HCT116 (cell line): Measurements from ENCODE around the gene TXN. TPM values are rescaled to one million over a fixed set of nuclear protein-coding genes. Genes with fewer than 3 reads are reported as not detected.

Experiments
- ATAC-seq: fragments of 200-7000 bp; cut with Tn5 transposase; 2 replicates; pipeline ENCODE4 v1.9.1; 2020; ENCODE audit warnings: mild to moderate bottlenecking, moderate library complexity
- BruUV-seq: library from RNA; stranded (reverse); fragments of 400-500 nt; replicated peaks from 2 replicates; lab custom pipeline; 2021; lab: Mats Ljungman, UMichigan
- CTCF ChIA-PET: fragments of 300-600 bp; sonication (Branson Sonifier 250); formaldehyde crosslinking; loops from one replicate; lab custom pipeline; 2021; ENCODE audit warnings: antibody characterized with exemption; lab: Charles Lee
- POLR2A ChIA-PET: fragments of 300-600, 350-600 bp; sonication (Branson Sonifier 250); formaldehyde crosslinking; loops from one replicate; lab custom pipeline; 2021; ENCODE audit warnings: antibody characterized with exemption; lab: Charles Lee
- RAD21 ChIA-PET, 2 experiments: fragments of 300-600 bp; sonication (Branson Sonifier 250); formaldehyde crosslinking; loops; one replicate each; lab custom pipeline; 2023; ENCODE audit warnings: low total read pairs in 2 of 2; ENCODE audit not compliant: uncharacterized antibody in 2 of 2, unreplicated experiment in 2 of 2, low non-redundant PET in 1 of 2; lab: Charles Lee
- DNase-seq: peaks from one replicate; pipeline ENCODE4 v3.0.0-alpha.2; 2010; ENCODE audit warnings: low read depth, low spot score
- H2AFZ ChIP-seq: fragments of 200-600 bp; shearing (Covaris generic), sonication (generic); 2 replicates; pipeline ENCODE4 v1.6.1; 2017; ENCODE audit warnings: low read depth, mixed run types, mixed read lengths, antibody characterized with exemption, low read length; ENCODE audit not compliant: poor library complexity, severe bottlenecking
- H3K27ac ChIP-seq: 2 replicates; pipeline ENCODE4 v1.5.1; 2012; ENCODE audit warnings: low read depth, low read length
- H3K27me3 ChIP-seq: fragments of 200-600 bp; sonication (generic); 2 replicates; pipeline ENCODE4 v1.6.1; 2016; ENCODE audit warnings: mixed run types, low read length, mixed read lengths; ENCODE audit not compliant: insufficient read depth
- H3K36me3 ChIP-seq, 2 experiments: fragments of 200-500 bp in 1 of 2; fragments of 200-600 bp in 1 of 2; sonication (Bioruptor generic) in 1 of 2; sonication (generic) in 1 of 2; 2 replicates each; pipeline versions ENCODE4 v1.5.1 to v1.6.1; 2014 to 2016; ENCODE audit warnings: low read length in 2 of 2, inconsistent platforms in 1 of 2, mixed read lengths in 1 of 2, mixed run types in 1 of 2; ENCODE audit not compliant: insufficient read depth in 2 of 2, control insufficient read depth in 1 of 2
- H3K4me1 ChIP-seq, 2 experiments: fragments of 200-600 bp in 1 of 2; sonication (generic) in 1 of 2; 2 replicates each; pipeline versions ENCODE4 v1.5.1 to v1.6.1; 2012 to 2017; ENCODE audit warnings: low read length in 2 of 2, inconsistent platforms in 1 of 2, mild to moderate bottlenecking in 1 of 2, mixed read lengths in 1 of 2, mixed run types in 1 of 2, moderate library complexity in 1 of 2; ENCODE audit not compliant: insufficient read depth in 2 of 2, control insufficient read depth in 1 of 2
- H3K4me2 ChIP-seq: fragments of 200-600 bp; sonication (generic); 2 replicates; pipeline ENCODE4 v1.6.1; 2017; ENCODE audit warnings: mixed run types, low read length, mixed read lengths
- H3K4me3 ChIP-seq, 2 experiments: fragments of 200-600 bp in 1 of 2; sonication (generic) in 1 of 2; replicated peaks in 1 of 2; 2 replicates each; pipeline ENCODE4 v1.5.1; 2011 to 2016; ENCODE audit warnings: low read length in 2 of 2, control low read depth in 1 of 2, low read depth in 1 of 2, mild to moderate bottlenecking in 1 of 2, mixed read lengths in 1 of 2, mixed run types in 1 of 2
- H3K79me2 ChIP-seq: fragments of 200-600 bp; sonication (generic); 2 replicates; pipeline ENCODE4 v1.6.1; 2017; ENCODE audit warnings: mild to moderate bottlenecking, mixed run types, low read length, moderate library complexity, mixed read lengths; ENCODE audit not compliant: insufficient read depth
- H3K9ac ChIP-seq: fragments of 200-600 bp; sonication (generic); 2 replicates; pipeline ENCODE4 v1.6.1; 2016; ENCODE audit warnings: low read length, mixed read lengths
- H3K9me2 ChIP-seq: fragments of 200-600 bp; sonication (generic), shearing (Covaris generic); 2 replicates; pipeline ENCODE4 v1.6.1; 2017; ENCODE audit warnings: mixed run types, mild to moderate bottlenecking, moderate library complexity; ENCODE audit not compliant: insufficient read depth
- H3K9me3 ChIP-seq, 2 experiments: fragments of 200-500 bp in 1 of 2; fragments of 200-600 bp in 1 of 2; sonication (Bioruptor generic) in 1 of 2; sonication (generic) in 1 of 2; 2 replicates each; pipeline ENCODE4 v1.6.1; 2014 to 2017; ENCODE audit warnings: low read length in 2 of 2, mixed read lengths in 2 of 2, inconsistent platforms in 1 of 2, low read depth in 1 of 2, mild to moderate bottlenecking in 1 of 2, mixed run types in 1 of 2, moderate library complexity in 1 of 2; ENCODE audit not compliant: control insufficient read depth in 1 of 2, insufficient read depth in 1 of 2
- H4K20me1 ChIP-seq: fragments of 200-600 bp; sonication (generic), shearing (Covaris generic); 2 replicates; pipeline ENCODE4 v1.6.1; 2017; ENCODE audit warnings: mixed run types, mild to moderate bottlenecking, moderate library complexity; ENCODE audit not compliant: insufficient read depth
- CTCF ChIP-seq, 3 experiments: fragments of 200-600 bp in 1 of 3; sonication (generic) in 1 of 3; IDR thresholded peaks in 2 of 3; conservative IDR thresholded peaks in 1 of 3; 2 replicates each; pipeline ENCODE4 v1.5.1; 2012 to 2017; ENCODE audit warnings: low read depth in 2 of 3, low read length in 2 of 3, antibody characterized with exemption in 1 of 3, borderline replicate concordance in 1 of 3, control low read depth in 1 of 3, mild to moderate bottlenecking in 1 of 3, mixed read lengths in 1 of 3, mixed run types in 1 of 3, moderate library complexity in 1 of 3; ENCODE audit not compliant: insufficient read depth in 1 of 3
- EZH2phosphoT487 ChIP-seq: fragments of 200-600 bp; IDR thresholded peaks from 2 replicates; pipeline ENCODE4 v1.6.1; 2018; ENCODE audit warnings: antibody characterized with exemption, borderline replicate concordance
- FOSL1 ChIP-seq: IDR thresholded peaks from 2 replicates; pipeline ENCODE4 v1.6.1; 2012; ENCODE audit warnings: low read depth
- POLR2AphosphoS5 ChIP-seq: IDR thresholded peaks from 2 replicates; pipeline ENCODE4 v1.6.1; 2011; ENCODE audit warnings: mild to moderate bottlenecking, low read depth, low read length, moderate library complexity
- REST ChIP-seq: IDR thresholded peaks from 2 replicates; pipeline ENCODE4 v1.6.1; 2012; ENCODE audit warnings: low read depth
- SP1 ChIP-seq: IDR thresholded peaks from 2 replicates; pipeline ENCODE4 v1.6.1; 2012; ENCODE audit warnings: low read depth
- ZNF274 ChIP-seq: fragments of 200-500 bp; sonication (Bioruptor generic); IDR thresholded peaks from 2 replicates; pipeline ENCODE4 v1.6.1; 2014; ENCODE audit warnings: mild to moderate bottlenecking, low read depth, low read length, inconsistent platforms
- intact Hi-C: fragments of 100-400 bp; cut with micrococcal nuclease; formaldehyde crosslinking; loops from 2 replicates; pipeline ENCODE4 v1.10.0; 2022
- total RNA-seq: library from RNA; stranded (reverse); gene quantifications from one replicate; pipeline ENCODE4 v1.2.1, GENCODE V29; 2021; ENCODE audit not compliant: unreplicated experiment

Gene TXN
- total RNA-seq, 1 experiment from 2014 or later: 421 TPM

GRCh38 chr9:110208031-110208430 is 48.3 kb downstream of the TXN start, which contains the start of gene C9orf152:
C9orf152 (minus strand) TSS chr9:110208159; CDS start chr9:110207579, 580 bp downstream.
- BruUV-seq: no TSS peak
- no peak within 1 kb of the TSS for H3K27ac ChIP-seq
- H2AFZ ChIP-seq: no peak within 1 kb of the TSS
- H3K9ac ChIP-seq: no peak within 1 kb of the TSS
- RAD21 ChIA-PET: no interaction called here
- no peak for TF ChIP-seq EZH2phosphoT487
- TF ChIP-seq SP1: no peak
- TF ChIP-seq CTCF (IDR thresholded peaks at IDR 0.05 in 2 of 3, conservative IDR thresholded peaks at IDR 0.05 in 1 of 3; ENCODE audit: borderline replicate concordance in 1 of 3, insufficient read depth in 1 of 3, low read depth in 2 of 3, low read length in 2 of 3): no peak
- TF ChIP-seq REST: no peak
- no peak for TF ChIP-seq FOSL1
- TF ChIP-seq ZNF274: no peak
- no peak for TF ChIP-seq POLR2AphosphoS5
- TF ChIP-seq, all 23 proteins: peak for 0
- H3K4me1 ChIP-seq: peaks cover 3 to 9% of the 10 kb centered on the region in 2 experiments; a peak in 2 of 4 replicates
- intact Hi-C loops: no loop called here
- no peaks in the 10 kb centered on the region for H3K9me2 ChIP-seq
- ChIA-PET CTCF (interaction anchor here (2.0 kb wide), 1 partner anchor 9 kb away, joined by 8 read pairs; no protein-coding TSS in a partner anchor), POLR2A (no interaction called here)
- H3K27me3 ChIP-seq: peaks cover 11% of the 10 kb centered on the region
- H3K79me2 ChIP-seq: no peaks in the 10 kb centered on the region
- no peaks in the 10 kb centered on the region for H3K36me3 ChIP-seq
- no peaks in the 10 kb centered on the region for H3K9me3 ChIP-seq
- H3K4me3 ChIP-seq: no peak within 1 kb of the TSS
- H3K4me2 ChIP-seq: no peak within 1 kb of the TSS
- H4K20me1 ChIP-seq: no peaks in the 10 kb centered on the region
- no peak for ATAC-seq
- DNase-seq: no peak
